Ectodermal cell (in vitro differentiated cells): ENCODE measurements around the gene TCERG1L.
"Not testable (repeated sequence)": the region's sequence is repeated elsewhere in the genome, so short reads cannot be mapped to it uniquely, and the experiment has no call there.

Experiments used
- H3K27ac ChIP-seq: 2 replicates; pipeline ENCODE4 v1.7.0; 2013; ENCODE audit warnings: mild to moderate bottlenecking, low read depth, low read length; ENCODE audit not compliant: insufficient read depth, poor library complexity, severe bottlenecking
- H3K27me3 ChIP-seq: 2 replicates; pipeline ENCODE4 v1.7.0; 2013; ENCODE audit warnings: mild to moderate bottlenecking, low read length; ENCODE audit not compliant: insufficient read depth, control insufficient read depth, poor library complexity, severe bottlenecking
- H3K36me3 ChIP-seq: one replicate; pipeline ENCODE4 v1.7.0; 2013; ENCODE audit warnings: low read length; ENCODE audit not compliant: control insufficient read depth, insufficient read depth
- H3K4me1 ChIP-seq: one replicate; pipeline ENCODE4 v1.7.0; 2013; ENCODE audit warnings: low read length; ENCODE audit not compliant: control insufficient read depth, insufficient read depth
- H3K4me3 ChIP-seq: 2 replicates; pipeline ENCODE4 v1.7.0; 2013; ENCODE audit warnings: low read depth, low read length, control low read depth; ENCODE audit not compliant: insufficient read depth
- H3K9me3 ChIP-seq: 2 replicates; pipeline ENCODE4 v1.7.0; 2013; ENCODE audit warnings: mild to moderate bottlenecking, low read length, moderate library complexity; ENCODE audit not compliant: control insufficient read depth
- WGBS, 2 experiments: methylation state at CpG; one replicate each; pipeline ENCODE4 v1.1.7; 2013; ENCODE audit warnings: missing lambda C conversion rate in 2 of 2; 5-methylcytosine and 5-hydroxymethylcytosine counted together

Gene TCERG1L

GRCh38 chr10:131345691-131346090, 34.2 kb upstream of the TCERG1L start:
- Histone ChIP-seq H3K36me3 (no peaks in the 10 kb centered on the region), H3K27me3 (no peaks in the 10 kb centered on the region), H3K4me1 (peaks cover 5% of the 10 kb centered on the region), H3K4me3 (no peak overlapping the region), H3K27ac (no peak overlapping the region), H3K9me3 (no peaks in the 10 kb centered on the region)
- 90 to 91% methylated on average over 11 of the region's 11 CpGs for WGBS, 2 experiments

GRCh38 chr10:131344747-131345146, 33.2 kb upstream of the TCERG1L start:
- no peaks in the 10 kb centered on the region for H3K27me3 ChIP-seq
- no peaks in the 10 kb centered on the region for H3K9me3 ChIP-seq
- no peaks in the 10 kb centered on the region for H3K36me3 ChIP-seq
- H3K27ac ChIP-seq = no peak overlapping the region
- WGBS, 2 experiments = 92 to 96% methylated on average over 7 of the region's 7 CpGs
- H3K4me3 ChIP-seq = no peak overlapping the region
- no peaks in the 10 kb centered on the region for H3K4me1 ChIP-seq

- Histone ChIP-seq H3K4me1 (no peaks in the 10 kb centered on the region), H3K4me3 (no peak overlapping the region), H3K36me3 (no peaks in the 10 kb centered on the region), H3K27ac (no peak overlapping the region), H3K9me3 (no peaks in the 10 kb centered on the region), H3K27me3 (no peaks in the 10 kb centered on the region)
- WGBS, 2 experiments = 92 to 94% methylated on average over 5 of the region's 5 CpGs
These were observed 26.2 kb upstream of the TCERG1L start for GRCh38 chr10:131337741-131338140.

- Histone ChIP-seq H3K27me3 (no peaks in the 10 kb centered on the region), H3K4me3 (no peak overlapping the region), H3K36me3 (no peaks in the 10 kb centered on the region), H3K27ac (no peak overlapping the region), H3K9me3 (no peaks in the 10 kb centered on the region), H3K4me1 (no peaks in the 10 kb centered on the region)
These were observed 21.3 kb upstream of the TCERG1L start for GRCh38 chr10:131332821-131333220.

GRCh38 chr10:131323880-131324279, 12.4 kb upstream of the TCERG1L start:
- Histone ChIP-seq H3K4me3 (no peak overlapping the region), H3K4me1 (peaks cover 7% of the 10 kb centered on the region)

GRCh38 chr10:131323025-131323424, 11.5 kb upstream of the TCERG1L start:
- 48 to 49% methylated on average over 2 of the region's 2 CpGs for WGBS, 2 experiments
- Histone ChIP-seq H3K36me3 (no peaks in the 10 kb centered on the region), H3K4me3 (no peak overlapping the region), H3K27ac (no peak overlapping the region), H3K4me1 (peaks cover 7% of the 10 kb centered on the region), H3K9me3 (no peaks in the 10 kb centered on the region), H3K27me3 (no peaks in the 10 kb centered on the region)

More at GRCh38 chr10:131323880-131324279, 12.4 kb upstream of the TCERG1L start:
- whole genome bisulfite sequencing, 2 experiments = 91 to 94% methylated on average over 12 of the region's 12 CpGs
- Histone ChIP-seq H3K27me3 (no peaks in the 10 kb centered on the region), H3K9me3 (no peaks in the 10 kb centered on the region), H3K27ac (no peak overlapping the region), H3K36me3 (no peaks in the 10 kb centered on the region)

- not testable (repeated sequence) for H3K4me3 ChIP-seq, H3K9me3 ChIP-seq, H3K27me3 ChIP-seq, H3K36me3 ChIP-seq, H3K4me1 ChIP-seq, H3K27ac ChIP-seq
- 94% methylated on average over 19 of the region's 19 CpGs for WGBS, 2 experiments
These were observed 11.1 kb upstream of the TCERG1L start for GRCh38 chr10:131322575-131322974.

GRCh38 chr10:131320860-131321604, 9.5 kb upstream of the TCERG1L start:
- H3K27ac ChIP-seq = no peak overlapping the region
- no peaks in the 10 kb centered on the region for H3K27me3 ChIP-seq
- H3K36me3 ChIP-seq = no peaks in the 10 kb centered on the region
- 43 to 47% methylated on average over 15 of the region's 15 CpGs for WGBS, 2 experiments
- H3K9me3 ChIP-seq = no peaks in the 10 kb centered on the region
- no peak overlapping the region for H3K4me3 ChIP-seq
- peaks cover 7% of the 10 kb centered on the region for H3K4me1 ChIP-seq

- Histone ChIP-seq H3K9me3 (no peaks in the 10 kb centered on the region), H3K36me3 (no peaks in the 10 kb centered on the region), H3K27me3 (peaks cover 4% of the 10 kb centered on the region), H3K4me3 (no peak overlapping the region), H3K27ac (no peak overlapping the region), H3K4me1 (peaks cover 7% of the 10 kb centered on the region)
- 89 to 91% methylated on average over 8 of the region's 8 CpGs for WGBS, 2 experiments
These were observed 7.3 kb upstream of the TCERG1L start for GRCh38 chr10:131318814-131319213.

- no peak overlapping the region for H3K4me3 ChIP-seq
- peaks cover 8% of the 10 kb centered on the region for H3K27me3 ChIP-seq
- no peaks in the 10 kb centered on the region for H3K9me3 ChIP-seq
- WGBS, 2 experiments = 92% methylated on average over 11 of the region's 11 CpGs
- H3K36me3 ChIP-seq = no peaks in the 10 kb centered on the region
- no peak overlapping the region for H3K27ac ChIP-seq
- peaks cover 7% of the 10 kb centered on the region for H3K4me1 ChIP-seq
These were observed 6.8 kb upstream of the TCERG1L start for GRCh38 chr10:131318291-131318690.
